ENCODE measurements around the gene RAP1A.
"Not testable (repeated sequence)": the region's sequence is repeated elsewhere in the genome, so short reads cannot be mapped to it uniquely, and the experiment has no call there.

The RAP1A gene

DNA sequence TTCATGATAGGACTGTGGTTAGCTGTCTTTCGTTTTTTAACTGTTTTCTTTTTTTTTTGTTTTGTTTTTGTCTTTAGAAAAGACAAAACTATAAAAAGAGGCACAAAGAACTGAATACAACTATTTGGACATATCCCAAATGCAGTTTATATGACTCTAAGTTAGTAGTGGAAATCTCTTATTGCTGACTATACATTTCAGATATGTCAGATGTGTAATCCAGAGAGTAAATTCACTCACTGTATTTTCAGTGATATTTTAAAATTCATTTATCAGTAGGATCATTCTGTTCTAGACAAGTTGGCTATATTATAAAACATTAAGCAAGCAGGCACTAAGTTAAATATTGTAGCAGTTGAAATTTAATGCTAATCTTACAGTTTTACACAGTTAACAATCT lies 5.7 kb downstream of the RAP1A start:
- no peak for DNase-seq (ENCODE audit: insufficient read length, low spot score)
- FAIRE-seq: no peak

DNA sequence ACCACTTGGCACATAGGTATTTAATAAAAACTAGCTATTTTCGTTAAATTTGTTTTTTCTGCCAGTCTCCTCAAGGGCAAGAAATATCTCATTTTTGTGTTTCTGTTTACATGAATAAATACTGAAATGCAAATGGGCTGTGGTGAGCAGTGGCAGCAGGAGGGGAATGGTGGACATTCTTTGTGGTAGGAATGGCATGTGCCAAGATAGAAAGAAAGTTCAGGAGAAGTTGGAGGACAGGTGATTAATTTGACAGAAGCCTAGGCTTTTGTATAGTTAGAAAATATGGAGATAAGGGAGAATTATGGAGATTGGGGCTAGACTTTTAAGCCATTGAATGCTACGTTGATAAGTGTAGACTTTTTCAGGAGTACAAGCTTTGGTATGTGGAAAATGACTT lies 8.6 kb downstream of the RAP1A start:
- FAIRE-seq (no peak), DNase-seq (ENCODE audit: insufficient read length, low spot score) (no peak)

DNA sequence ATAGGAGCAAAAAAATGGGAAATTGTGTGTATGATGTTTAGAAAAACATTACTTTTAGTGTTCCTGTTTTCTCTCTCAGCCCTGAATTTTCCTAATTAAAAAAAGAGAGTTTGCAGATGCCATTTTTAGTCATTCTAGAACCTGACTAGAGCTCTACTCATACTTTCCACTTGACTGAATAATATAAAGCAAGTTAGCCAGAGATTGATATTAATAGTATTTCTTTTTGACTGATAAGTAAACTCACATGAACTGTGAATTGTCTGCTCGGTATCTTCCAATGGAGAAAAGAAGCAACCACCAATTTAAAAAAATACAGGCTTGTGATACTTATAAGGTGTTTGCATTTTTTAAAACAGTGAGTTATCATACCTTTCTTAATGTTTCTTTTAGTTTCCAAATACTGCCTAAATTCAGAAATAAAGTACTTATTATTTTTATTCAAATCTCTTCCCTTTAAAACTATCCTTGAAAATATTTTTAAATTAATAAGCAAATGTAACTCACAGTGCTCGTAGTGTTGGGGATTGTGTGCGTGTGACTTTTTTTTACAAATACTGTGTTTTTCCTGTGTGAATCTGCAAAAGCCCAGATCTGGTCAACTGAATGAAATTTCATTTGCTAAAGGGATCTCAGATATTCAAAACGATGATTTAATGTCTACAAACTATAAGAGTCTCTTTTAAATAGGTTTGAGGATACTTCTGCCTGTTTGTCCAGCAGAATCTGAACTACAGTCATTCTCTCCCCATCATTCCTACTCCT lies 9.8 kb downstream of the RAP1A start:
- FAIRE-seq: no peak
- no peak for DNase-seq (ENCODE audit: insufficient read length, low spot score)

DNA sequence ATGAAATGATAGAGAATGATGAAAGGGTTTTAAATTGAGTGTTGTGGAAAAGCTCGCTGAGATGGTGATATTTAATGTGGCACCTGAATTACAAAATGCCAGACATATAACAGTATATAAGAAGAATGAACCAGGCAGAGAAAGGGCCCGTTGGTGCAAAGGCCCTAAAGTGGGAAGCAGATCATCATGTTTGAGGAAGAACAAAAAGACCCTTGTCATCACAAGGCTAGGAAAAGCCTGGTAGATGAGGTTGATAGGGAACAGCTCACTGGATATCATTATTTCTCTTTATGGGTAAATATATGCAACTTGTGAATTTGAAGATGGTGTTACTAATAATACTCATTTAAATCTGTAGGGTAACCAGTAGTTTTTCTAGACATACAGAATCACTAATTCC lies 11.0 kb downstream of the RAP1A start:
- no peak for DNase-seq (ENCODE audit: insufficient read length, low spot score)
- FAIRE-seq: no peak

DNA sequence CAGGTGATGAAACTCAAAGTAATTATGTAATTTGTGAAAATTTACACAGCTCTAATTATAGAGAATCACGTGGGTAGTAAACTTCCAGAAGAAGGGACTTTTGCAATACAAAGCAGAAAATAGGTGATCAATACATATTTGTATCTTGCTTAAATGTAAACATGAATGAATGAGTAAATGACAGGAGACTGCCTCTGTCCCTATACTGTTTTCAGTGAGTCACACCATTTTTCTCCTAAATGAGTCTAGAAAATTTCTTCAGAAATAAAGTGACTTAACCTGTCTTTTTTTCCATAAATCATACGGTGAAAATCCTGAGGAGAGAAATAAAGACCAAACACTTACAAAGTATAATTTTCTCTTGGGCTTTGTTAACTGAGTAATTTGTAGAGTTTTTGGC lies 11.9 kb downstream of the RAP1A start:
- DNase-seq (ENCODE audit: insufficient read length, low spot score): no peak
- no peak for FAIRE-seq

DNA sequence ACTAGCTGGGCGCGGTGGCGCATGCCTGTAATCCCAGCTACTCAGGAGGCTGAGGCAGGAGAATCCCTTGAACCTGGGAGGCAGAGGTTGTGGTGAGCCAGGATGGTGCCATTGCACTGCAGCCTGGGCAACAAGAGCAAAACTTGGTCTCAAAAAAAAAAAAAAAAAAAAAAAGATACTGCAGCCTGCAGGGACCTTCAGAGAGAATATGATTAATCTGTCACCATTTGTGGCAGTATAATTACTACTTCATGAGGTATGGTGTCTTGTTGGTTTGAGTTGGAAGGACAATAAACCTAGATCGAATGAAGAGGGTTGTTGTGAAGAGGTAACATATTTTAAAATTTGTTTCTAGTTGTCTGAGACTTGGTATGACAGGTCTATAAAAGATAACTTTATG lies 13.2 kb downstream of the RAP1A start:
- FAIRE-seq; DNase-seq (ENCODE audit: insufficient read length, low spot score): not testable (repeated sequence)

DNA sequence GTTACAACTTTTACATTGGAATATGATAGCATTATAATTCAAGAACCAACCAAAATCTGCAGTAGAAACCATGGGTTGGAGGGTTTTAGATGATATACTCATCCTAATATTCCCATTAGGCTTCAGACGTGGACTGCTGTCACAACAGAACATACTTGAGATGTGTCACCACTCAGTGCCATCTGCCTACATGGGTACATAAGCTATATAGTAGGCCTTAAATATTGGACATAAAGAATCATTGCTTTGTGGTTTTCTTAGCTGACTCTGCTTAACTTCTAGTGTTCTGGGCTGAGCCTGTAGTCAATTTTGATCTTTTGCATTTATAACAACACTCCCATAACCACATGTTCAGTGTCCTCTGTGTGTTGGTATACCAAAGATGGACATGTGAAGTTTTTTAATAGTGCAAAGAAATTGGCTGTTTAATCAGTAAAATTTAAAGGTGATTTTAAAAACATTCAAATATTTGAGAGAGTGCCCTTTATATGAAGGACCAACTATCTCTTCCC lies 14.2 kb downstream of the RAP1A start:
- FAIRE-seq (no peak), DNase-seq (ENCODE audit: insufficient read length, low spot score) (no peak)

DNA sequence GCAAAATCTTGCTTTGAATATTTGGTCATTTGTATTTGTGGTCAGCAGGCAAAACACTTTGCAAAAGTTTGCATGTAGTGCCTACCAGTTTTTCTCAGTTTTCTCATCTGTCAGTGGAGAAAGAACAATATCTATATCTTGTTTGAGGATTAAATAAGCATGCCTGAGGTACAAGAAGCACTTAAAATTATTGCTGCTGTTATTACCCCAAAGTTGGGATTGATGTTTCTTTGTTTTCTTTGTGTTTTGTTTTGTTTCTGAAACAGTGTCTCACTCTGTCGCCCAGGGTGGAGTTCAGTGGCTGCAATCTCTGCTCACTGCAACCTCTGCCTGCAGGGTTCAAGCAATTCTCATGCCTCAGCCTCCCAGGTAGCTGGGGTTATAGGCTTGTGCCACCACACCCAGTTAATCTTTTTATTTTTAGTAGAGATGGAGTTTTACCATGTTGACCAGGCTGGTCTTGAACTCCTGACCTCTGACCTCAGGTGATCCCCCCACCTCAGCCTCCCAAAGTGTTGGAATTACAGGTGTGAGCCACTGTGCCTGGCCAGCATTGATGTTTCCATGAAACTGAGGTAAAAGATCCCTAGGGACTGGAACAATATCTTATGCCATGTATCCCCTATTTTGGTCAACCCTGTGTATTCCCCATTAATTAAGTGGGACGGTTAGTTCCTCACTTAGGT lies 15.9 kb downstream of the RAP1A start:
- DNase-seq (ENCODE audit: insufficient read length, low spot score) (no peak), FAIRE-seq (no peak)

DNA sequence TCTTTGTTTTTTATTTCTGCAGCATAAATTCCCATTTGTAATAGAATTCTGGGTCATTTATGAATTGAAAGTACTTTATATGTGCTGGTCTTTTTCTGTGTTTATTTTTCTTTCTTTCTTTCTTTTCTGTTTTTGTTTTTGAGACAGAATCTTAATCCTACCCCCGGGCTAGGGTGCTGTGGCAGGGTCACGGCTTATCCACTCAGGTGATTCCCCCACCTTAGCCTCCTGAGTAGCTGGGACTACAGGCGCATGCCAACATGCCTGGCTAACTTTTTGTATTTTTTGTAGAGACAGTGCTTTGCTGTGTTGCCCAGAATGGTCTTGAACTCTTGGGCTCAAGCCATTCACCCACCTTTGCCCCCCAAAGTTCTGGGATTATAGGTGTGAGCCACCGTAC lies 18.7 kb downstream of the RAP1A start:
- DNase-seq (ENCODE audit: insufficient read length, low spot score) (no peak), FAIRE-seq (no peak)

DNA sequence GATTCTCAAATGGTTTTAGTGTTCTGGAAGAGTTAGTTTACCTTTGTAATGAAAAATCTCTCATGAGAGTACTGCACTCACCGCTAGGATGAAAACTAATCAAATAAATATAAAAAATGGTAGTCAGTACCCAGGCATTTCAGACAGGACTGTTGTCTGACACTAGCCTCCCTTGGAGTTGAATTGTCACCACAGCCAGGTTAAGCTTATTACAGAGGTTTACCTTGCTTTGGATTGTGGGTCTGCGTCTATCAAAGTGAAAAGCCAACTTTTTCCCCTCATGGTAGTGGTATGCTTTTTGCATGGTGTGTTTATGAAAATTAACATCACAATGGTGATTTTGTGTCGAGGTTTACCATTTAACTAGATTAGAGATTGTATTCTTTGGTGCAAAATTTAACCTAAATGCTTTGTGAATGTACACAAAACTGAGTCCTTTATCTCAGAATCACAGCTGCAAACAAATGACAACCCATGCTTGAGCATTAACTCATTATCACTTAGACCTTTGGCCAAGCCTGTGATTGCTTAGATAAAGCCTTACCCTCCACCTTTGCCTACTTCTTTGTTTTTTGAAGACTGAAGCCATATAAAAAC lies 20.1 kb downstream of the RAP1A start:
- no peak for FAIRE-seq
- DNase-seq (ENCODE audit: insufficient read length, low spot score): no peak

DNA sequence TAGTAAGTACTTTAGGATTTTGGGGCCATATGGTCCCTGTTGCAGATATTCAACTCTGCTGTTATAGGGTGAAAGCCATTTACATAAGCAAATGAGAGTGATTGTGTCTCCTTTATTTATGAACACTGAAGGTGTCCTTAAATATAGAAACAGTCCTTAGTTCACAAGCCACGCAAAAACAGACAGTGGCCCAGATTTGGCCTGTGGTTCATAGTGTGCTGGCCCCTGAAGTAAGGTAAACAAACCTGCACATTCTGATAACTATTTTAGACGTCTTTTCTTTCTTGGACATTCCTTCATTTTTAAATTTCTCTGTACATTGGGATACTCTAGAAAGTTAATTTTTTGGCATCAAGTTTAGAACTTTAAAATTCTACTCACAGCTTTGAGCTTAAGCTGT lies 23.5 kb downstream of the RAP1A start:
- DNase-seq (ENCODE audit: insufficient read length, low spot score): no peak
- FAIRE-seq: no peak

DNA sequence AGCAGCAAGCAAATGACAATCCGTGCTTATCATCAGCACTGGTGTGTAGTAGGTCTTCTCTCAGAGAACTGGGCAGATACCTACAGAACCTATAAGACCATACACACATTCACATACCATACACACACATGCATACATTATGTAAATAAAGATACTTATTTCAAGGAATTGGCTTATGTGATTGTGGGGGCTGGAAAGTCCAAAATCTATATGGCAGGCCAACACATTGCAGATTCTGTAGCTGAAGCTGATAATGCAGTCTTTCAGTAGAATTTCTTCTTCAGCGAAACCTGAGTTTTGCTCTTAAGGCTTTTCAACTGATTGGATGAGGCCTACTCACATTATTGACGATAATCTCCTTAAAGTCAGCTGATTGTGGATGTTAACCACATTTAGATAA lies 24.1 kb downstream of the RAP1A start:
- no peak for DNase-seq (ENCODE audit: insufficient read length, low spot score)
- FAIRE-seq: no peak

DNA sequence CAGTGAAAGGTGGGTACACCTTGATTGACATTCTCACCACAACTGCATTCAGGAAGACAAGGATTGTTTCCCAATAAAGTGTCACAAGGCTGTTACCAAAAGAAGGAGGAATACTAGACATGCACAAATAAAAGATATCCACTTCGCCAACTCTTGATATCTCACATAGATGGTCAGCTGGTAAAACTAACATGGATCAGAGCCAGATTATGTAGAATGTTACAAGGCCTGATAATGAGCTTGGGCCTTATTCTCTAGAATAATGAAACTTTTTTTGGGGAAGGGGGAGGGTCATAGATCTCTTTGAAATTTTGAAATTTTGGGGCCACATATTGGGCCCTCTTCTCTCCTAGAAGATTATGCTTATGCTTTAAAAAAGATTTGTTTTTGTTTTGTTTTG lies 24.9 kb downstream of the RAP1A start:
- DNase-seq (ENCODE audit: insufficient read length, low spot score) (no peak), FAIRE-seq (no peak)

DNA sequence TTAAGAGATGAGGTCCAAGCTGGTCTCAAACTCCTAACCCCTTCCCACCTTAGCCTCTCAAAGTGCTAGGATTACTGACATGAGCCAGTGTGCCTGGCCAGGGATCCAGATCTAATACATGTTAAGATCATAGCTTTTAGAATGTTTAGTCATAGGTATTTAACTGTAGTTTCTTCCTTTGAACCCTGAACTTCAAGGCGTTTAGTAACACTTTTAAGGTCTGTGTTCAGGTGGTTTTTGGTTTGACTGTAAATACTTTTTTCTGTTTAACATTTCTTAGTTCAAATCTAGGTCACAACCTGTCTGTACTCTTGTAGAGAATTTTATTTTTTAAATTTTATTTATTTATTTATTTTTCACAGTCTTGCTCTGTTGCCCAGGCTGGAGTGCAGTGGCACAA lies 28.1 kb downstream of the RAP1A start:
- DNase-seq (ENCODE audit: insufficient read length, low spot score) (no peak), FAIRE-seq (no peak)

DNA sequence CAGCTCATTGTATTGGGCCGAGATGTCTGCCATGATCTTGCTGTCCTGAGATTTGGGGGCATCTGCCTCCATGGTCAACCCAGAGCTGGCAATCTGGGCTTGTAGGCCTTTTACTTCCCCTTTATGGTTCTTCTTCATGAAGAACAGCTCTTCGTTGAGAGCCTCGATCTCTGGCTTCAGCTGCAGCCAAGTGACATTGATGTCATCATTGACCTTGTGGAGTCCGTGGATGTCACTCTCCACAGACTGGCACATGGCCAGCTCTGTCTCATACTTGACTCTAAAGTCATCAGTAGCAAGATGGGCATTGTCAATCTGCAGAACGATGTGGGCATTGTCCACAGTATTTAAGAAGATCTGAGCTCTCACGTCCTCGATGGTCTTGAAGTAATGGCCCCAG lies 29.2 kb downstream of the RAP1A start:
- DNase-seq (ENCODE audit: insufficient read length, low spot score): no peak
- no peak for FAIRE-seq

DNA sequence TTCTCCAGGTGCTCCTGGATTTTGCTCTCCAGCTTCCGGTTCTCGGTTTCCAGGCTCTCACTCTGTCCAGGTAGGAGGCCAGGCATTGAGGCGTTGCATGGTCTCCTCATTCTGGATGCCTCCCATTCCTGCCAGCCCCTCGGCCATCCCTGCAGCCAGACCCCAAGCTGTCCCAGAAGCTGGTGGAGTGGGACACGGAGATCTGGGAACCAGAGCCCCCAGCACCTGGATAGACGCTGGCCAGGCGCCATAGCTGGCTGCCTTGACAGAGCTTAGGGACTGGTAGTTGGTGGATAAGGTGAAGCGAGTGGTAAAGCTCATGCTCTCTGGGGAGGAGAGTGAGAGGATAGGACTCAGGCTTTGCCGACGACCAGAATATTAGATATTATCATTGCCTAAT lies 29.6 kb downstream of the RAP1A start:
- no peak for DNase-seq (ENCODE audit: insufficient read length, low spot score)
- no peak for FAIRE-seq

DNA sequence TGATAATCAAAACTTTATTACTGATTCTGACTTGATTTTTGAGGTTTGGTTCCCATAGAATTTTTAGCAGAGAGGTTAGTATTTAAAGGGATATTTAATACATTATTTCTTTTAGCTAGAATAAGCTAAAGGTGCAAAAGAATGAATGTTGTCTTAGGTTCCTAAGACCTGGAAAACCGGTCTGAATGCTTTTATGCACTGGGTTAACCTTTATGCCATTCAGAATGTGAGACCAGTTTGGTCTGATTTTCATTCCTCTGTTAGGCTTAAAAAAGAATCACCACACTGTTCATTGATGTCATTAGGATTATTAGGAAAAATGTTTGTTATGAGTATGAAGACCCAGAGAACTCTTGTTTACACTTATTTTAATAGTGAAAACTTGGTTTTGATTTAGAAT lies 30.1 kb downstream of the RAP1A start:
- DNase-seq (ENCODE audit: insufficient read length, low spot score) (no peak), FAIRE-seq (no peak)

DNA sequence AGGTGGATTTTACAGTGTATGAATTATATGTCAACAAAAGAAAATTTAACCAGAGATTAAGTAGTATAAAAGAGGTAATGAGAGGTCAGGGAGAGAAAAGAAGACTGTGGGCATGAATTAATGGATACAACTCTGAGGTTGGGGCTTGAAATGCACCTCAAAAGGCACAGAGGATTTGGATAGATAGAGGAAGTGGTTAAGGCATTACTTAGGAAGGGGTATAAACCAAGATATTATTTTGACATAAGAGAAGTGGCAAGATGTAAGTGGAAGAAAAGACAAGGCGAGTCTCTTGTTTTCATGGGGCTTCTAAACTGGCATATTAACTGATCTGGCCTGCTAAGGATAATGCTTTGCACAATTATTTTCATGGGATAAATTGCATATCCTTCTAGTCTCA lies 34.1 kb downstream of the RAP1A start:
- FAIRE-seq (no peak), DNase-seq (ENCODE audit: insufficient read length, low spot score) (no peak)

DNA sequence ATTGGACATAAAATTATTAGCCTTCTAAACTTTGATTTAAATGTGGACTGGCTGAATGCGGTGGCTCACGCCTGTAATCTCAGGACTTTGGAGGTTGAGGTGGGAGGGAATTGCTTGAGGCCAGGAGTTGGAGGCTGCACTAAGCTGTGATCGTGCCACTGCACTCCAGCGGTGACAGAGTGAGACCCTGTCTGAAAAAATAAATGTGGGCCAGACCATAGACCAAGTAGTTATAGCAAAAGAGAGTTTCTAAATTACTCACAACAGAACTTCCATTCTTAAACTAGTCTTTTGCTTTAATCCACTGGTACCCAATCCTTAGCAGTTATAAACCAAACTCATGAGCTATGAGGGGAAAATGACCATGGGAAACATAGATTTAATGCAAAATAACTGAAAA lies 35.2 kb downstream of the RAP1A start:
- DNase-seq (ENCODE audit: insufficient read length, low spot score) (no peak), FAIRE-seq (no peak)

DNA sequence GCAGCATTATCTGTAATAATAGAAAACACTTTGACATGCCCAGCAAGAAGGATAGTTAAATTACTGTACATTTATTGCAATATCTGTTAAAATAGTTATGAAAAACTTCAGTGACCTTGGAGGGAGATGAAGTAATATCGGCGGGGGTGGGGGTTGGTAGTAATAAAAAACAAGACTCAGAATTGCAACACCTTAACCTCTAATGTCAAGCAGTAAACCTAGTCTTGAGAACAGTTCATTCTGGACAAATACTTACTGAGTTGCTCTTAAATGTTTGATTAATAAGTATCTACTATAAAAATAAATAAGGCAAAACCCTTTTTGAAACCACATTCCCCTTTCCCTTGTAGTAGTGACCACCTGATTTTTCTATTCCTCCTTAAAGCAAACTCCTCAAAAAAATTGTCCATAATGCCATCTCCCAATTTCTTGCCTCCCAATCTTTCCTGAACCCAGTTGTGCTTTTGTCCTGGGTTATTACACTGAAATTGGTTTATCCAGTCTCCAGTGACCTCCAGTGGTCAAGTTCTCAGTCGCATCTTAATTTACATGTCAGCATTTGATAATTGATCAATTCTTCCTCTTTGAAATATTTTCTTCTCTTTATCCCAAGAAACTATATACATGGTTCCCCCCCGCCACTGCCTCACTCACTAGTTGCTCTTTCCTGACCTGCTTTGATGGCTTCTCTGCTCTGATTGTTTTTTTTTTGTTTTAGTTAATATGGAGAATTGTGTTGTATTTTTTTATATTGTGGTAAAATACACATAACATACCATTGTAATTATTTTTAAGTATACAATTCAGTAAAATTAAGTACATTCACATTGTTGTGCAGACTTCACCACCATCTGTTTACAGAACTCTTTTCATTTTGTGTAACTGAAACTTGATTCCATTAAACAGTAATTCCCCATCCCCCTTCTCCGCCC lies 36.8 kb downstream of the RAP1A start:
- DNase-seq (ENCODE audit: insufficient read length, low spot score) (peak; percentile 32), FAIRE-seq (no peak)

DNA sequence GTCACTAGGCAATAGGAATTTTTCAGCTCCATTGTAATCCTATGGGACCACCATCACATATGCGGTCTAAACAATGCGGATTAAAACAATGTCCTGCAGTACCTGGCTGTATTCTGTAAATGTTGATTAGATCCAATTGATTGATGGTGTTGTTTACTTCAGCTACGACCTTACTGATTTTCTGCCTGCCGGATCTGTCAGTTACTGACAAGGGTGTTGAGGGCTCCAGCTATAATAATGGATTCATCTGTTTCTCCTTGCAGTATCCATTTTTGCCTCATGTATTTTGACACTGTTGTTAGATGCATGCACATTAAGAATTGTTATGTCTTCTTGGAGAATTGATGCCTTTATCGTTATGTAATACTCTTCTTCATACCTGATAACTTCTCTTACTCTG lies 39.0 kb downstream of the RAP1A start:
- FAIRE-seq (no peak), DNase-seq (ENCODE audit: insufficient read length, low spot score) (no peak)
